Fibroblast of the conjunctiva (primary cell): ENCODE results near the gene ARHGAP42.
A peak's percentile ranks its signal among the peaks of the same experiment; 100 is the strongest.

Source experiments
- DNase-seq: peaks from one replicate; pipeline ENCODE4 v3.0.0-alpha.2; 2010; ENCODE audit warnings: low read depth

The ARHGAP42 gene

GRCh38 chr11:100918551-100919500, 231.7 kb downstream of the ARHGAP42 start:
- no peak for DNase-seq

- no peak for DNase-seq
Observed at GRCh38 chr11:100920593-100920992, 233.5 kb downstream of the ARHGAP42 start.

- DNase-seq, result no peak
Observed at GRCh38 chr11:100922121-100922520, 235.0 kb downstream of the ARHGAP42 start.

- DNase-seq, result no peak
Observed at GRCh38 chr11:100923555-100923954, 236.5 kb downstream of the ARHGAP42 start.

- peak; percentile 14 for DNase-seq
Observed at GRCh38 chr11:100925935-100926334, 238.8 kb downstream of the ARHGAP42 start.

GRCh38 chr11:100927579-100927978, 240.5 kb downstream of the ARHGAP42 start:
- no peak for DNase-seq

GRCh38 chr11:100928426-100928825, 241.3 kb downstream of the ARHGAP42 start:
- no peak for DNase-seq

- DNase-seq, result no peak
Observed at GRCh38 chr11:100929377-100929776, 242.3 kb downstream of the ARHGAP42 start.

GRCh38 chr11:100930185-100930778, 243.2 kb downstream of the ARHGAP42 start:
- peak; percentile 63 for DNase-seq

- DNase-seq, result peak; percentile 16
Observed at GRCh38 chr11:100932474-100933100, 245.5 kb downstream of the ARHGAP42 start.

GRCh38 chr11:100936781-100937180, 249.7 kb downstream of the ARHGAP42 start:
- no peak for DNase-seq

- no peak for DNase-seq
Observed at GRCh38 chr11:100939571-100939970, 252.5 kb downstream of the ARHGAP42 start.

GRCh38 chr11:100940111-100940510, 253.0 kb downstream of the ARHGAP42 start:
- DNase-seq, result no peak

- DNase-seq, result no peak
Observed at GRCh38 chr11:100941033-100941432, 253.9 kb downstream of the ARHGAP42 start.

- no peak for DNase-seq
Observed at GRCh38 chr11:100942016-100942415, 254.9 kb downstream of the ARHGAP42 start.

GRCh38 chr11:100948936-100949335, 261.8 kb downstream of the ARHGAP42 start:
- no peak for DNase-seq

GRCh38 chr11:100949443-100949842, 262.4 kb downstream of the ARHGAP42 start:
- DNase-seq, result no peak

- DNase-seq, result no peak
Observed at GRCh38 chr11:100955318-100955717, 268.2 kb downstream of the ARHGAP42 start.

- DNase-seq, result no peak
Observed at GRCh38 chr11:100956351-100956750, 269.3 kb downstream of the ARHGAP42 start.

GRCh38 chr11:100957499-100957898, 270.4 kb downstream of the ARHGAP42 start:
- DNase-seq, result no peak

GRCh38 chr11:100961633-100962032, 274.5 kb downstream of the ARHGAP42 start:
- no peak for DNase-seq

GRCh38 chr11:100963375-100963774, 276.3 kb downstream of the ARHGAP42 start:
- DNase-seq, result no peak

- DNase-seq, result peak; percentile 5
Observed at GRCh38 chr11:100964435-100964834, 277.3 kb downstream of the ARHGAP42 start.
